Chondrocyte (in vitro differentiated cells): ENCODE measurements around the gene KDM4C. TPM values are rescaled to one million over a fixed set of nuclear protein-coding genes. Genes with fewer than 3 reads are reported as not detected.

Experiments
- DNase-seq: peaks from one replicate; pipeline ENCODE4 v3.0.0; 2021; ENCODE audit warnings: mixed read lengths, low spot score
- H3K27ac Mint-ChIP-seq: one replicate; pipeline ENCODE4 v1.8.0; 2021; ENCODE audit warnings: mild to moderate bottlenecking, moderate library complexity, mixed read lengths; ENCODE audit not compliant: unreplicated experiment
- H3K27me3 Mint-ChIP-seq: 2 replicates; pipeline ENCODE4 v1.8.0; 2021; ENCODE audit warnings: low read depth, mixed read lengths
- H3K36me3 Mint-ChIP-seq: 2 replicates; pipeline ENCODE4 v1.8.0; 2021; ENCODE audit warnings: low read depth, mixed read lengths
- H3K4me1 Mint-ChIP-seq: 2 replicates; pipeline ENCODE4 v1.8.0; 2021; ENCODE audit warnings: low read depth, mild to moderate bottlenecking, mixed read lengths
- H3K4me3 Mint-ChIP-seq: one replicate; pipeline ENCODE4 v1.8.0; 2021; ENCODE audit warnings: mild to moderate bottlenecking, moderate library complexity, mixed read lengths; ENCODE audit not compliant: unreplicated experiment
- H3K9me3 Mint-ChIP-seq: 2 replicates; pipeline ENCODE4 v1.8.0; 2021; ENCODE audit warnings: low read depth, mixed read lengths
- CTCF ChIP-seq: fragments of 200-600 bp; sonication (generic); IDR thresholded peaks from 2 replicates; pipeline ENCODE4 v1.5.0; 2021; ENCODE audit warnings: antibody characterized with exemption, mild to moderate bottlenecking, moderate library complexity
- total RNA-seq: library from RNA; stranded (reverse); gene quantifications from 3 replicates; pipeline ENCODE4 v1.2.1, GENCODE V29; 2021

KDM4C gene
- total RNA-seq, 1 donor from 2014 or later: 18.1 TPM

- H3K27ac Mint-ChIP-seq: no peak overlapping the region
- peaks cover 16% of the 10 kb centered on the region for H3K27me3 Mint-ChIP-seq
- no peaks in the 10 kb centered on the region for H3K36me3 Mint-ChIP-seq
- DNase-seq: no peak
- H3K9me3 Mint-ChIP-seq: no peaks in the 10 kb centered on the region
- no peak for TF ChIP-seq CTCF
- no peak overlapping the region for H3K4me3 Mint-ChIP-seq
- H3K4me1 Mint-ChIP-seq: no peaks in the 10 kb centered on the region
Observed at GRCh38 chr9:7211657-7212056, 453.9 kb downstream of the KDM4C start.

- no peak for TF ChIP-seq CTCF
- H3K4me3 Mint-ChIP-seq: no peak overlapping the region
- H3K27me3 Mint-ChIP-seq: peaks cover 16% of the 10 kb centered on the region
- H3K9me3 Mint-ChIP-seq: no peaks in the 10 kb centered on the region
- no peak for DNase-seq
- H3K27ac Mint-ChIP-seq: no peak overlapping the region
- H3K4me1 Mint-ChIP-seq: no peaks in the 10 kb centered on the region
- no peaks in the 10 kb centered on the region for H3K36me3 Mint-ChIP-seq
Observed at GRCh38 chr9:7212101-7212500, 454.3 kb downstream of the KDM4C start.

GRCh38 chr9:7216004-7216841 is 458.4 kb downstream of the KDM4C start:
- TF ChIP-seq CTCF: no peak
- no peak overlapping the region for H3K4me3 Mint-ChIP-seq
- peaks cover 10% of the 10 kb centered on the region for H3K27me3 Mint-ChIP-seq
- no peaks in the 10 kb centered on the region for H3K4me1 Mint-ChIP-seq
- peaks cover 9% of the 10 kb centered on the region for H3K9me3 Mint-ChIP-seq
- no peak overlapping the region for H3K27ac Mint-ChIP-seq
- H3K36me3 Mint-ChIP-seq: peaks cover 2% of the 10 kb centered on the region
- DNase-seq: no peak

- Mint-ChIP-seq H3K4me1 (no peaks in the 10 kb centered on the region), H3K4me3 (no peak overlapping the region), H3K27ac (no peak overlapping the region), H3K9me3 (peaks cover 12% of the 10 kb centered on the region), H3K27me3 (peaks cover 25% of the 10 kb centered on the region), H3K36me3 (peaks cover 2% of the 10 kb centered on the region)
- DNase-seq: no peak
- TF ChIP-seq CTCF: no peak
Observed at GRCh38 chr9:7223981-7224380, 466.2 kb downstream of the KDM4C start.

Other genes starting within 250 kb of the KDM4C start
- 0.25 to 0.48 TPM (median 0.44 TPM) in 3 replicates for gene GLDC, start 112.2 kb upstream of the KDM4C start, total RNA-seq